Left lung (tissue), 10 donors: ENCODE data around the gene PID1. TPM values are rescaled to one million over a fixed set of nuclear protein-coding genes. Genes with fewer than 3 reads are reported as not detected.

ENCODE experiments used
- ATAC-seq: fragments of 200-7000 bp; cut with Tn5 transposase; one replicate; pipeline ENCODE4 v1.9.1; 2020; ENCODE audit warnings: moderate library complexity
- DNase-seq, 4 donors: peaks; one replicate each; pipeline ENCODE4 v3.0.0-alpha.2; 2013 to 2020
- H3K27ac ChIP-seq, 2 donors: fragments of 200-600 bp; sonication (generic) in 1 of 2; one replicate each; pipeline versions ENCODE4 v1.5.0 to v1.8.0; 2020 to 2021
- H3K27me3 ChIP-seq, 2 donors: fragments of 200-600 bp; sonication (generic) in 1 of 2; one replicate each; pipeline versions ENCODE4 v1.5.0 to v1.8.0; 2020 to 2021
- H3K36me3 ChIP-seq, 2 donors: fragments of 200-600 bp; sonication (generic) in 1 of 2; one replicate each; pipeline versions ENCODE4 v1.5.0 to v1.8.0; 2020 to 2021
- H3K4me1 ChIP-seq, 2 donors: fragments of 200-600 bp; one replicate each; pipeline ENCODE4 v1.8.0; 2021
- H3K4me3 ChIP-seq, 2 donors: fragments of 200-600 bp; sonication (generic) in 1 of 2; one replicate each; pipeline versions ENCODE4 v1.5.0 to v1.8.0; 2020 to 2021; ENCODE audit warnings: mild to moderate bottlenecking in 1 of 2
- H3K9me3 ChIP-seq, 2 donors: fragments of 200-600 bp; sonication (generic) in 1 of 2; one replicate each; pipeline versions ENCODE4 v1.5.0 to v1.8.0; 2020 to 2021
- CTCF ChIP-seq, 2 donors: fragments of 200-600 bp; sonication (generic) in 1 of 2; IDR thresholded peaks; one replicate each; pipeline versions ENCODE4 v1.5.0 to v1.8.0; 2021; ENCODE audit warnings: antibody characterized with exemption in 2 of 2
- intact Hi-C, 2 donors: fragments of 100-400 bp; cut with DNase I; formaldehyde crosslinking; loops; one replicate each; pipeline versions ENCODE4 v1.11.2 to v1.14.2; 2022
- polyA plus RNA-seq, 6 donors: library from polyadenylated mRNA; unstranded; fragments of 120-200 nt; gene quantifications; one replicate each; pipeline ENCODE4 v1.2.1, GENCODE V29; 2013; ENCODE audit not compliant: insufficient read length in 6 of 6
- total RNA-seq, 2 donors: library from RNA; stranded (reverse); fragmentation: NEBNext Ultra II Directional; extraction: Animal tissue kit (Norgen Biotek cat#: 25700); gene quantifications; one replicate each; pipeline ENCODE4 v1.2.1, GENCODE V29; 2021
- donor health status: DM: no; HTN: yes; CAD: no.
- donor health status: DM: no; HTN: no; CAD: no.

The PID1 gene
- total and polyA plus RNA-seq, 8 donors, result 19.7 to 47.8 (median 27.4) TPM

- intact Hi-C loops, result no loop called here
- Histone ChIP-seq H3K9me3 (peaks cover 0 to 9% of the 10 kb centered on the region in 2 donors), H3K4me1 (no peaks in the 10 kb centered on the region), H3K27ac (no peak overlapping the region), H3K4me3 (no peak overlapping the region), H3K27me3 (no peaks in the 10 kb centered on the region), H3K36me3 (peaks cover 0 to 7% of the 10 kb centered on the region in 2 donors)
- TF ChIP-seq CTCF (IDR thresholded peaks at IDR 0.05), result no peak
- no peak for ATAC-seq
- DNase-seq, result peak in 1 of 4 donors; percentile 51
Measured at GRCh38 chr2:229025653-229026052, 245.4 kb downstream of the PID1 start.

GRCh38 chr2:229022652-229023051, 248.4 kb downstream of the PID1 start:
- H3K9me3 ChIP-seq, result peaks cover 0 to 7% of the 10 kb centered on the region in 2 donors
- H3K4me1 ChIP-seq, result no peaks in the 10 kb centered on the region
- intact Hi-C loops, result no loop called here
- DNase-seq (no peak), ATAC-seq (no peak)
- TF ChIP-seq CTCF (IDR thresholded peaks at IDR 0.05), result no peak
- no peak overlapping the region for H3K27ac ChIP-seq
- H3K27me3 ChIP-seq, result no peaks in the 10 kb centered on the region
- peaks cover 0 to 7% of the 10 kb centered on the region in 2 donors for H3K36me3 ChIP-seq
- H3K4me3 ChIP-seq, result no peak overlapping the region

GRCh38 chr2:229022071-229022470, 249.0 kb downstream of the PID1 start:
- H3K27me3 ChIP-seq, result no peaks in the 10 kb centered on the region
- H3K36me3 ChIP-seq, result peaks cover 0 to 7% of the 10 kb centered on the region in 2 donors
- ATAC-seq (no peak), DNase-seq (no peak)
- no peaks in the 10 kb centered on the region for H3K4me1 ChIP-seq
- TF ChIP-seq CTCF (IDR thresholded peaks at IDR 0.05), result no peak
- H3K4me3 ChIP-seq, result no peak overlapping the region
- H3K9me3 ChIP-seq, result peaks cover 0 to 7% of the 10 kb centered on the region in 2 donors
- no peak overlapping the region for H3K27ac ChIP-seq
- intact Hi-C loops, result no loop called here

GRCh38 chr2:229009816-229010215, 261.3 kb downstream of the PID1 start:
- no peaks in the 10 kb centered on the region for H3K27me3 ChIP-seq
- H3K4me3 ChIP-seq, result no peak overlapping the region
- DNase-seq (no peak), ATAC-seq (no peak)
- H3K4me1 ChIP-seq, result no peaks in the 10 kb centered on the region
- intact Hi-C loops, result no loop called here
- H3K36me3 ChIP-seq, result no peaks in the 10 kb centered on the region
- no peak for TF ChIP-seq CTCF (IDR thresholded peaks at IDR 0.05)
- no peak overlapping the region for H3K27ac ChIP-seq
- H3K9me3 ChIP-seq, result peaks cover 0 to 1% of the 10 kb centered on the region in 2 donors

GRCh38 chr2:229003256-229003655, 267.8 kb downstream of the PID1 start:
- no peaks in the 10 kb centered on the region for H3K27me3 ChIP-seq
- no peak for TF ChIP-seq CTCF (IDR thresholded peaks at IDR 0.05)
- H3K4me3 ChIP-seq, result no peak overlapping the region
- H3K27ac ChIP-seq, result no peak overlapping the region
- H3K36me3 ChIP-seq, result no peaks in the 10 kb centered on the region
- peaks cover 0 to 22% of the 10 kb centered on the region in 2 donors for H3K9me3 ChIP-seq
- ATAC-seq, result no peak
- no peaks in the 10 kb centered on the region for H3K4me1 ChIP-seq
- intact Hi-C loops, result no loop called here
- no peak for DNase-seq
